Panc1 (cell line): ENCODE data around the gene SEMA4D.

ENCODE experiments used
- POLR2AphosphoS5 ChIP-seq: IDR thresholded peaks from 2 replicates; pipeline ENCODE4 v1.6.1; 2012; ENCODE audit warnings: mild to moderate bottlenecking, low read depth, low read length, moderate library complexity
- REST ChIP-seq, 2 experiments: IDR thresholded peaks; 2 replicates each; pipeline ENCODE4 v1.6.1; 2011 to 2012; ENCODE audit warnings: low read depth in 2 of 2, control low read depth in 1 of 2, low read length in 1 of 2, mild to moderate bottlenecking in 1 of 2, moderate library complexity in 1 of 2; ENCODE audit not compliant: insufficient read depth in 1 of 2
- TF ChIP-seq, protein P1 (sequence below): fragments of 450-650 bp; IDR thresholded peaks from 2 replicates; pipeline ENCODE4 v1.5.1; 2017; ENCODE audit warnings: mild to moderate bottlenecking

- no peak for TF ChIP-seq POLR2AphosphoS5
- TF ChIP-seq, protein P1, sequence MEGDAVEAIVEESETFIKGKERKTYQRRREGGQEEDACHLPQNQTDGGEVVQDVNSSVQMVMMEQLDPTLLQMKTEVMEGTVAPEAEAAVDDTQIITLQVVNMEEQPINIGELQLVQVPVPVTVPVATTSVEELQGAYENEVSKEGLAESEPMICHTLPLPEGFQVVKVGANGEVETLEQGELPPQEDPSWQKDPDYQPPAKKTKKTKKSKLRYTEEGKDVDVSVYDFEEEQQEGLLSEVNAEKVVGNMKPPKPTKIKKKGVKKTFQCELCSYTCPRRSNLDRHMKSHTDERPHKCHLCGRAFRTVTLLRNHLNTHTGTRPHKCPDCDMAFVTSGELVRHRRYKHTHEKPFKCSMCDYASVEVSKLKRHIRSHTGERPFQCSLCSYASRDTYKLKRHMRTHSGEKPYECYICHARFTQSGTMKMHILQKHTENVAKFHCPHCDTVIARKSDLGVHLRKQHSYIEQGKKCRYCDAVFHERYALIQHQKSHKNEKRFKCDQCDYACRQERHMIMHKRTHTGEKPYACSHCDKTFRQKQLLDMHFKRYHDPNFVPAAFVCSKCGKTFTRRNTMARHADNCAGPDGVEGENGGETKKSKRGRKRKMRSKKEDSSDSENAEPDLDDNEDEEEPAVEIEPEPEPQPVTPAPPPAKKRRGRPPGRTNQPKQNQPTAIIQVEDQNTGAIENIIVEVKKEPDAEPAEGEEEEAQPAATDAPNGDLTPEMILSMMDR, result no peak
- no peak for TF ChIP-seq REST (IDR thresholded peaks at IDR 0.05; ENCODE audit: insufficient read depth in 1 of 2, low read depth in 2 of 2, low read length in 1 of 2)
Observed at GRCh38 chr9:89440548-89440947, 57.4 kb downstream of the SEMA4D start.
